NCI-H187 treated with DMSO at 0.1 percent for 48 hours (cell line): ENCODE data around the gene ST6GALNAC3.
"Not testable (repeated sequence)": the region's sequence is repeated elsewhere in the genome, so short reads cannot be mapped to it uniquely, and the experiment has no call there.

Experiments
- DNase-seq: peaks from one replicate; lab custom pipeline; 2025; lab: John Stamatoyannopoulos, UW

Gene ST6GALNAC3

DNA sequence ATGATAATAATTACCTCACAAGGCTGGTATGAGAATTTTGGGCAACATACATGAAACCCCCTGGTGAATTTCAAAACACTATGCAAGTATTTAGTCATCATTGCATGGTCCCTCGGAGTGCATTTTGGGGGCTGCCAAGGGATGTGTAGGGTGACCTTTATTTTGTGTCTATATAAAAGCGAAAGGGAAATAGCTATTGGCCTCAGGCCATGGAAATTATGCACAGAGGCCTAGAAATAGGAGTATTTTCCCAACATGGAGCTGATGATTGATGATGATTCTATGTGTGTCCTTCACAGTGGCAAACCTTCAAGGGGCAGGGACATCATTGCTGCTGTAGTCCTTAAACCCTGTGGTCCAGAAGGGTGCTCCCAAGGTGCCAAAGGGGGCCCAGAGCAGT is 265.5 kb downstream of the ST6GALNAC3 start:
- no peak for DNase-seq

DNA sequence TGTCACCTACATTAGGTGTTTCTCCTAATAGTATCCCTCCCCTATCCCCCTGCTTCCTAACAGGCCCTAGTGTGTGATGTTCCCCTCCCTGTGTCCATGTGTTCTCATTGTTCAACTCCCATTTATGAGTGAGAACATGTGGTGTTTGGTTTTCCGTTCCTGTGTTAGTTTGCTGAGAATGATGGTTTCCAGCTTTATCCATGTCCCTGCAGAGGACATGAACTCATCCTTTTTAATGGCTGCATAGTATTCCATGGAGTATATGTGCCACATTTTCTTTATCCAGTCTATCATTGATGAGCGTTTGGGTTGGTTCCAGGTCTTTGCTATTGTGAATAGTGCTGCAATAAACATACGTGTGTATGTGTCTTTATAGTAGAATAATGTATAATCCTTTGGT is 267.3 kb downstream of the ST6GALNAC3 start:
- DNase-seq = not testable (repeated sequence)

DNA sequence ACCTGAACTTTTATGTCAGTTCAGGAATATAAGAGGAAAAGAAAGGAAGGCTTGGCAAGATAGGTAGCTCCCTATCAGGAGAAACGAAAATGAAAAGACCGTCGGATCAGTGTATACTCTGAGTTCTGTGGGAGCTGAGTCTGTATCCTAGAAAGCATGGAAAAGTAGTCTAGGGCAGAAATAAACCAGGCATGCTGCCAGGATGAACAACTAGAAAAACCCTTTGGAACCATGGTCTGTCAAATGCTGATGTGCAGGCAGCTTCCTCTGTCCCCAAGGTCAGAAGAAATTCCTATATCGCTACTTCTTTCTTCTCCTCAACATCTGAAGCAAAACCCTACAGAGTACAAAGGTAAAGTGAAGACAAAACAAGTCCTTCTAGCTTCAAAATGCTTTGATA is 268.8 kb downstream of the ST6GALNAC3 start:
- no peak for DNase-seq

DNA sequence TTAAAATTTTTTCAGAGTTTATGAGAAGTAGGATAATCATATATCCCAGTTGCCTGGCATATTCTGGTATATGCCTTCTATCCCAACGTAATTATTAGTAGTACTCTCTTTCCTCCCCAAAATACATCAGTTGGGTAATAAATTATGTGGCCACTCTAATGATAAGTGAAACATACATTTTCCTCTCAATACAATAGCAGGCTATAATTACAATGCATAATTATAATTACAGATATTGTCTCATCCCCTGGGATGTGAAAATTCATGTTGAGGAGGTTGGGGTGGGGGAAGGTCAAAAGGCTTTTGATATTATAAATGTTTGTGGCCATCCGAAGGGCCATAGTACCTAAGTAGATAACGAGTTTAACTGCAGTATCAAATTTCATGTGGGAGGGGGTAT is 277.1 kb downstream of the ST6GALNAC3 start:
- DNase-seq = no peak

DNA sequence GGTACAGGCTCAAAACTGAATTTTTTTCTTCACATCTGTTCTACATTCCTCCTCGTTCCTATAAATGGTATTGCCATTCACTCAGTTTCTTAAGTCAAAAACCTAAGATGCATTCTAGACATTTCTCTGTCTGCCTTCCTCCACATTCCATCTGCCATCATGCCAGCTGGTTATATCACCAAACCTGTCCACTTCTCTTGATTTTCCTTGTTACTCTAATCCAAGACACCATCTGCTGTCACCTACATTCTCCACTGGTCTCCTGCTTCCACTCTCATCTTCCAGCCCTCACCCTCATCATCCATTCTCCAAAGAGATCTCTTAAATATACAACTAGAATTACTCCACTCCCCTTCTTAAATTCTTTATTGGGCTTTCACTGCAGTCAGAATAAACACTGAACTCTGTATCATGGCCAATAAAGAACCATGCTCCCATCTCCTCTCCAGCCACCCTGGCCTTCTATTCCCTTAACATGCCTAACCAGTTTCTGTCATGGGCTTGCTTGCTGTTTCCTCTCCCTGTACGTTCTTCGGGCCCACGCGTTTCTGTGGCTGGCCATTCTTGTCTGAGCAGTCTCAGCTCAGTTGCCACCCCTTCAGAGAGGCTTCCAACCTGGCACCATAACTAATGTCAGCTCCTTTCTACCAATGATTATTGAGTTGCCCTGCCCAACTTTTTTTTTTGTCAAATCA is 278.3 kb downstream of the ST6GALNAC3 start:
- DNase-seq = no peak

DNA sequence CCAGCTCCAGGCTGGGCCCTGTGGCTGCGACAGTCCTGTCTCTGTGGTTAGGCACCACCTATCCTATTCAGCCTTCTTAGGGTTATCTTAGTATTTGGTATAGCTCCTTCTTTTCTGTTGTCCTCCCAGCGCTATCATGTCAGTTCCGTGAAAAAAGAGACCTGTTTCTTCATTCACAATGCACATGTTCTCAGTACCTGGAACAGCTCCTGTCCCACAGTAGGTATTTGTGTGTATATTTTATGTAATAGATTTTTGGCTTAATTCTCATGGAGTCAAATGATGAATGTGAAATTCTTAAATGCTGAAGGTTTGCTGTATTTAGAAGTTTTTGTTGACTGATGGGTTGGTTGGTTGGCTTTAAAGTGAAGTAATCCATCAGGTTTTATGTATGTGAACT is 279.7 kb downstream of the ST6GALNAC3 start:
- no peak for DNase-seq

DNA sequence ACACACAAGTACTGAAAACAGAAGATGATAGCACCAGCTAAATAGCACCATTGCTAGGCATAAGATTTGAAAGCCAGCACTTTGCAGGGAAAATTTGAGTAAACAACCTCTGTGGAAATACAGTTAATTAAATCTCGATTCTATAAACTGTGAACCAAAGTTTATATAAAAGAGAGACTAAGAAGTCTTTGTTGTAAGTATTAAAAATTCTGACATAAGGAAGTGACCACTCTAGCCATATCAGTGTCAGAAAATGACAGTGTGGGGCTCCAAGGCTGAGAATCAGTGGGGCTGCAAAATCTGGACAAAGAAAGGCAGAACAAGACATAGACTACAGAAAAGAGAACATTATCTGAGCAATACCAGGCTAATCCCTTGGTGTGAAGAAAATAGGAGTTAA is 292.2 kb downstream of the ST6GALNAC3 start:
- DNase-seq = no peak

DNA sequence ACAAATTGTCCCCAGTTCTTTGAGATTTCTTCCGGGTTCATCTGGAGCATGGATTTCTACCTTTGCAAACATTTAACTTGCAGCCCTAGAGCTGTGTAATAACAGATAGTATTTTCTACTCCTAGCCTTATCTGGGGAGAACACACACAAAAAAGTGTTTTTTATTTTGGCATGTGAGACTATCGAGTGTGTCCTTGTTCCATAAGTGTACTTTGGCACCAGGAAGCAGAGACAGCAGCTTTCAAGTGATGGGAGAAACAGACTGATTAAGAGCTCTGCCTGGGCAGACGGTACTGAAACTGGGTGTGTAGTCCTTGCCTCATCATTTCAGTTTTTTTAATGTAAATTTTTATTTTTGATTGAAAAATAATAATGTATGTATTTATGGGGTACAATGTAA is 297.4 kb downstream of the ST6GALNAC3 start:
- no peak for DNase-seq

DNA sequence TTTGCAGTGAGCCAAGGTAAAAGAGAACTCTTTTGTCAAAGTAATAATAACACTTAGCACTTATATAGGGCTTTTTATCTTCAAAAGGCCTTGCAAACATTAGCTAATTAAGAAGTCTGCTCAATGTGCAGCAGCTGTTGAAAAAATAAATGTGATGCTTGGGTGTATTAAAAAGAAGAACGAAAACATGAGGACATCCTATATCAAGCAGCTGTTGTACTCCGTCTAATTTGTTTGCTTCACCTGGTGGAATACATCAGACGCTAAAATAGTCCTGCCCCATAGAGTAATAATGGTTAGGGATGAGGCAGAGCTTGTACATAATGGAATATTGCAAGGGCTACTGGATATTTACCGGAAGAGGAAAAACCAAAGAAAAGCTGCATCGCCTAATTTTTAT is 299.5 kb downstream of the ST6GALNAC3 start:
- DNase-seq = no peak

DNA sequence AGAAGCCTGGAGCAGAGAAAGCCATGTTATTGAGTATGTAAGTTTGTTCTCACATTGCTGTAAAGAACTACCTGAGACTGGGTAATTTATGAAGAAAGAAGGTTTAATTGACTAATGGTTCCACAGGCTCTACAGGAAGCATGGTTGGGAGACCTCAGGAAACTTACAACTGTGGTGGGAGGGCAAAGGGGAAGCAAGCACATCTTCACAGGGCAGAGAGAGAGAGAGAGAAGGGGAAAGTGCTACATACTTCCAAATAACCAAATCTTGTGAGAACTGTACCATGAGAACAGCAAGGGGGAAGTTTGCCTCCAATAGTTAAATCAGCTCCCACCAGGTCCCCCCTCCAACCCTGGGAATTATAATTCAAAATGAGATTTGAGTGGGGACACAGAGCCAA is 302.7 kb downstream of the ST6GALNAC3 start:
- DNase-seq = no peak

DNA sequence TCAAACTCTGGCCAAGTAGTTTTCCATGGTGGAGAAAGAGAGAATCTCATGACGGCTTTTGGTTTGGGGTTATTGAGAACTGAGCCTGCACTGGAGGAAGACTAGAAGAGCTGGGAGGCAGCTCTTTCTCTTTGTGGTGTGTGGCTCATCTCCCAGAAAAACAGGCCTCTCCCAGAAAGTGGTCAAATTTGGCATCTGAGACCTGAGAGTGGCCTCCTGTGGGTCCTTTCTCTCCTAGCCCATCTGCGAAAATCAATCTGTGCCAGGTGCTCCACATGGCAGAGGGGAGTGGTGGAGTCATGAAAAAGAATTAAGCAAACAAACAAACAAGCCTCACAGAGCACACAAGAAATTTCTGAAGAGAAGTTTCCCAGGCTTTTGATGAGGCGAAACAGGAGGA is 305.0 kb downstream of the ST6GALNAC3 start:
- no peak for DNase-seq

DNA sequence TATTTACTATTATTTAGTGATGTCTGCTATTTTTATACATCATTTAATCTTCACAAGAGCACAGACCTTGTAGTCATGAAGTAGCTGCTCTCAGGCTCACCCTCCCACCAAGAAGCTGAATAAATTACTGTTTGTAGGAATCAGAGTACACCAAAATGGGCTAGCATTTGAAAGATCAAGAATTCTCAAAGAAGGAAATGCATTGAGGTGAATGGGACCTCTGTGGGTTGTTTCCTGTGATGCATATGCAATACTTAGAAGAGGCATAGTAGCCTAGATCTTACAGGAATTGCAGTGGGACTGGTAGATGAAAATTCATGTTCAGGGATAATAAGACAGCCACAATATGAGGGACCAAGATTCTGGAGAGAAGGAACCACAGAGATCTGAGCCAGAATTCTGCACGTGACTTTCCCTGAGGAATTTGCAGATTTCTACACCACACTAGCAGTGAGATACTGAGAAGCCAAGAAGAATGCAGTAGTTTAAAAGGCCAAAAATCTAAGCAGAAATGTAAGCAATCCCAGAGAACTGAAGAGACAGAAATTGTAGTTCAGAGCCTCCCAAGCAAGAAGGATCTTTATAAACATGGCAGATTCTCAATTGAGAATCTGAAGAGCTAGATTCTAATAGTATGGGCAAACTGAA is 307.0 kb downstream of the ST6GALNAC3 start:
- DNase-seq = no peak

DNA sequence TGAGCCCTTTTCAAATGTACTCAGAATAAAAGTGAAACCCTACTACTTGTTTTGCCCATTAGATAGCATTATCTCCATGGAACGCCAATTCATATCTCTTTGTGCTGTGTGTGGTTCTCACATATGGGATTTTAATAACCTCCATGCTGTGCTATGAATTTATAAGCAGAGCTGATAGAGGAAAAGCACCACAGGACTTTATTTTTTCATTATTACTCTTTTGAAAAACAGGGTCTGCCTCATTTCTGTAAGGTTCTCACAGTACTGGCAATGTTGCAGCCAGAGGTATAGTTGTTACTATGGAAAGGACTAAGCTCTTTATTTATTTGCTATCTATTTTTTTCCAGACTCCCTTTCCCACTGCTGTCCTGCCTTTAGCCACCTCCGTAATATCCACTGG is 313.7 kb downstream of the ST6GALNAC3 start:
- no peak for DNase-seq

DNA sequence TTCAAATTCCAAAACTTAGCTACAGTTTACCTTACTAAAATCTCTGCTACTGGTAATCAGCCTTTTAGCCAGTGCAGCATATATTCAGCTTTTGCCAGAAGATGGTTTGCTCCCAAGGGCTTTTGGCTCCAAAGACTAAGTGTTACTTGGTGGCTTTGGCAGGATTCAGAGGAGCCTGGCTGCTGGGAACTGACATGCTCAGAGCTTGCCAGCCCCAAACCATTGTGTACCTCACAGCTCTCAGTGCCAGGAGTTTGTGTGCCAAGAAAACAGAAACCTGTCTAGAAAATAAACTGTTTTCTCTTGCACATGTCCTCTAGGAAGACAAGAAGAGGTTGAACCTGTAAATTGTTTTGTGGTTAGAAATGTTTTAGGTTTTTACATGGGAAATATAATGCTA is 315.9 kb downstream of the ST6GALNAC3 start:
- DNase-seq = no peak

DNA sequence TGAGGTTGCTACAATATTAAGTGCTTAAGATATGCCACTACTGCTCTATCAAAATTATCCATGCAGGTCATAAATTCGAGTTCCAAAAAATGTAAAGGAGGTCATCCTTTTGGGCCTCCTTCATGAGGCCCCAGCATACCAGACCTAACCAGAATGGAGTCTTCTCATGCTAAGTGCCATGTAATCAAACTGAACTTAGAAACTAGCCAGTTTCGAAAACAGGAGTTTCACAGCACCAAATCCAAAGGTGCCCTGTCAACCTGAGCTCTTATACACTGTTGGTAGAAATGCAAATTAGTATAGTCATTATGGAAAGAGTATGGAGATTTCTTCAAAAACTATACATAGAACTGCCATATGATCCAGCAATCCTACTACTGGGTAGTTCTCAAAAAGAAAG is 320.5 kb downstream of the ST6GALNAC3 start:
- DNase-seq = no peak

DNA sequence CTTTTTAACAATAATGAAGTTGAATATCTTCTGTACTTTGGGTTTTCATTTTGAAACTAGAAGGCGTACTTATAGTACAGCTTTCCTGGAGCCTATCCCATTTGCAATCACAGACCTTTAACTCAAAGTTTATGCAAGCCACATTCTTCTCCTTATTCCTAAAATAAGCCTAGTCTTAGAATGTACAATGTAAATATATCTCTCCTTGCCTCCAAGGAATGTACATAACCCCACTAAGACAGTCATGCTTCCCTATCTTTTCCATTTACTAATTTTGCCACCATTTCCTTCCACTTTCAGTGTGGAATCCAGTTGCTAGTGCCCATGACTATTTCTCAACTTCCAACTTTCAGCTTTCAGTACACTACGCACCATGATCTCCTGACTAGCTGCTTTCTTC is 327.6 kb downstream of the ST6GALNAC3 start:
- DNase-seq = no peak

DNA sequence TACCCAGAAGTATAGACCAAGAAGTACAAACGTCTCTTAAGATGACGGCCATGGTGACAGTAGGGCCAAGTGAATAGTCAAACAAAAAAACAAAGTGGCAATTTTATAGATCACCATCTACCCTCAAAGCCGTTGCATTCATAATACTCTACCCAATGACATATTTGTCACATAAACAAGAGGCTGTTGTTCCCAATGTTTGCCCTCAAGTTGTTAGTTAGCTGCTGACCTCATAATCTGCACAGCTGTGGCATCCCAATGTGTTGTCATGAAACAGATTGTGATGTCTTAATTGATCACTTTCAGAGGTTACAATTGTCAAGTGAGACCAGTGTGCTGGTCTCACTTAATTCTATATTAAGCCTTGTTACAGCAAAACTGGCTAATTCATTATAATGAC is 333.8 kb downstream of the ST6GALNAC3 start:
- no peak for DNase-seq

DNA sequence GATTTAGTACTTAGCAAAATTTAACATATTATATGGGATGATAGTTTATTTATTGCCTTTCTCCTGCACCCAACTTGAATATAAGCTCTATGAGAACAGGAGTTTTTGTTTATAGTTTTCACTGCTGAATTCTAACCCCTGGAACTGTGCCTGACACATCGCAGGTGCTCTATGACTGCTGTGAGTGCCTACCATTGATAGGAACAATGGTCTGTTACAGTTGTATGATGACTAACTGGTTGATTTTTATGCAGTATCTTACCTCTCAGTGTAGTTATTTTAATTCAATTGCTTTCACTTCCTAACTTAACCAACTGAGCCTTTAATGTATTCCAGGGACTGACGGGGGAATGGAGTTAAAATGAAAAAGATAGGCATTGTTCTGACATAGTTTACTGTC is 336.0 kb downstream of the ST6GALNAC3 start:
- no peak for DNase-seq

DNA sequence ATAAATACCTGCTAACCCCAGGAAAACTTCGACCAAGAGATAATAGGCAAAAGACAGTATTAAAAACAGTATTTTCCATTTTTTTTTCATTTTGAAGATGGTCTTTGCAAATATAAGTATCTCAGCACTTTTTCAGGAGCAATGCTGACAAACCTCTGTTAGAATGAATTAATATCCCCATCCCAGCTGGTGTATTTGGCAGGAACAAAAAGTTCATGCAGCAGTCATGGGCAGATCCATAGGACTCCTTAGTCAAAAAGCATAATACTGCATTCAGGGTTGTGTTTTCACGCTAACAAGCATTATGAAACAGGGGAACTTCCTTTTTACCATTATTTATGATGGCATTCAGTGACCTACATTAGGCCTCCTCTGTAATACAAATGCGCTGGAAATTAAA is 344.0 kb downstream of the ST6GALNAC3 start:
- DNase-seq = no peak

DNA sequence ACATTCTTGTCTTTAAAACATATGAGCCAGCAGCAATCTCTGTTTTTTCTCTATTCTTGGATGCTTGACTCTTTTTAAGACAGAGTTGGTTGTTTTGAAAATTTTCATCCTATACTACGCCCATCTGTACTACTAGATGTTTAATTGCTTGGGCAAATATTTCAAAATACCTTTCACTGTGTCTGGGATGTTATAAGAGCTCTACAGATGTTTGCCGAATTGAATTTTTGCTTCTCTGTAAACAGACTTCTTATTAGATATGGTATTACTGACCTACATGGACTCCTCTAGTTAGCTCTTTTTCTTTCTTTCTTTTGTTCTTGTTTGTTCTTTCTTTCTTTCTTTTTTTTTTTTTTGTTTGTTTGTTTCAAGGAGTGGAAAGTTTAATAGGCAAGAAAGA is 345.1 kb downstream of the ST6GALNAC3 start:
- DNase-seq = no peak

DNA sequence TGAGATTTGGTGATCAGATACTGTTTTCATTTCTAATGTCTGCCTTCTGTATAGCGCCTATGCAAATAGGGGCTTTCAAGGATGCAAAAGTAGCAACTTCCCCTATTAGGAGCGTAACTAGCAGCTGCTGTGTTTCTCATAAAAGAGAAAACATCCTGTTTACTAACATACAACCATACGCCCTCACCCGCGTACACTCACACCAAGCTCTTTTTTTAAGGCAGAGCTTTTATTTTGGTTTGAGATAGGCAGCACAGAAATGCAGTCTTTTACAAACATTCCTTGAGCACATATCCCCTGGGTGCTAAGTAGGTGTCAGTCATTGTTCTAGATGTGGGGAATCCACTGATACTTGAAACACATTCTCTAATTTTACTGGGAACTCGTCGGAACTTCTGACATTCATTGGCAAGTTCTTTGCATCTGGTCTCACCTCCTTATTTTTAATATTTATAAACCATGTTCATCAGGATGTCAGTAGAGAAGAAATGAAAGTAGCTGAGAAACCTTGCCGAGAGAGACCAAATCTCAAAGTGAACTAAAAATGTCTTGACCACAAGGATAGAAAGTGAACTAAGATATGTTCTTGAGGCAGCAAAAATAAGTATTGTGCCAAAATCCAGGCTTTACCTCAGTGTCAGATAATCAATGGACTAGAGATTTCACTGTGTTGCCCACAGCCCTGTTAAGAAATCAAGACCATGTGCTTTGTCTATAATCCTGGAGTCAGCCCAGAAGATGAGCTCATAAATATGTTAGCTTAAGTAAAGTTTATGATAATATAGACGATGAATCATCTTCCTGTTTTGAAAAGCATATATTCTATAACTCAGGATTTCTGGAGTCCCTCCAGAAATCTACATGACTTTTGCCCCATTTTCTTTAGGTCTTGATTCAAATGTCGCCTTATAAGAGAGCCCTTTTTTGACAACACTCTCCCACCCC is 350.9 kb downstream of the ST6GALNAC3 start:
- DNase-seq = no peak

DNA sequence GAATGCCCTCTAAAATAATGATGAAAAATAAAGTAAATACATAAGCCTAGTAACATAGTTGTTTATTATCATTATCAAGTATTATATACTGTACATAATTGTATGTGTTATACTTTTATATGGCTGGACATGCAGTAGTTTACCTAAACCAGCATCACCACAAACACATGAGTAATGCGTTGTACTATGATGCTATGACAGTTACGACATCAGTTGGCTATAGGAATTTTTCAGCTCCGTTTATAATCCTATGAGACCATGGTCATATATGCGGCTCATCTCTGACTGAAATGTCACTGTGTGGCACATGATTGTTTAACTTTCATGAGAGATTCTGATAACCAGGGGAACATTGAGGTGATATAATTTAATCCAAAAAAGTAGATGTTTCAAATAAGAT is 352.1 kb downstream of the ST6GALNAC3 start:
- DNase-seq = no peak

DNA sequence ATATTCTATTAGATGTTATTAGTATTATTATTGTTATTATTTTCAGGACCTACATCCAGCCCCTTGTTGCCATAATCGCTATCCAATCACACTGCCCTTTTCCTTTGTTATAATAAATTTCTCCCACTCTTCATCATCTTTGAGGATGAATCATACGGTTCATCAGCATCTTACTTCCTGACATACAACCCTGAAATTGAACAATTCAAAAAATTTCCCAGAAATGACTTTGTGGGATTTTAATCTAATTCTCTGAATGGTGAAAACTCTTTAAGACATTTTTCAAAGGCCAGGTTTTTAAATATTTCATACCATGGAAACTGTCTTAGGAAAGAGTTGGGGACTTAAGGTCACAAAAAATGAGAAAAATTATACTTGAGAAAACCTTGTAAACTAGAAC is 353.5 kb downstream of the ST6GALNAC3 start:
- no peak for DNase-seq
